ENCODE measurements around the gene PLEKHA5. TPM values are rescaled to one million over a fixed set of nuclear protein-coding genes. Genes with fewer than 3 reads are reported as not detected.

PLEKHA5 gene
- total RNA-seq, 1 experiment from 2014 or later: 14.0 TPM

GRCh38 chr12:19203539-19204506 lies 74.3 kb downstream of the PLEKHA5 start:
- CTCF ChIA-PET: no interaction called here
- no peak for DNase-seq (ENCODE audit: low spot score)
- intact Hi-C loops (cut with micrococcal nuclease; ENCODE audit: unreplicated experiment): no loop called here
- POLR2A ChIA-PET (ENCODE audit: low non-redundant PET): no interaction called here
- no peaks in the 10 kb centered on the region for H3K36me3 ChIP-seq (ENCODE audit: insufficient read depth, low read length, poor library complexity, severe bottlenecking)
- H3K9me3 ChIP-seq (ENCODE audit: low read depth, low read length, poor library complexity, severe bottlenecking): no peaks in the 10 kb centered on the region
- no peak for TF ChIP-seq CTCF (conservative IDR thresholded peaks at IDR 0.05; ENCODE audit: low read depth, low read length)
- TF ChIP-seq EZH2 (IDR thresholded peaks at IDR 0.05; ENCODE audit: borderline replicate concordance, low read depth, low read length, poor library complexity, severe bottlenecking): no peak
- H3K27ac ChIP-seq (ENCODE audit: low read depth, low read length, poor library complexity, severe bottlenecking): no peak overlapping the region
- no peaks in the 10 kb centered on the region for H3K4me1 ChIP-seq (ENCODE audit: insufficient read depth, low read length, poor library complexity, severe bottlenecking)
- H3K27me3 ChIP-seq (replicated peaks; ENCODE audit: insufficient read depth, low read depth, low read length, poor library complexity): no peaks in the 10 kb centered on the region
- H3K4me3 ChIP-seq (ENCODE audit: low read depth, low read length, poor library complexity, severe bottlenecking): no peak overlapping the region
- no TSS peak for BruUV-seq (replicated peaks)

- no peak for DNase-seq (ENCODE audit: low spot score)
- Histone ChIP-seq H3K27ac (ENCODE audit: low read depth, low read length, poor library complexity, severe bottlenecking) (no peak overlapping the region), H3K4me1 (ENCODE audit: insufficient read depth, low read length, poor library complexity, severe bottlenecking) (no peaks in the 10 kb centered on the region), H3K4me3 (ENCODE audit: low read depth, low read length, poor library complexity, severe bottlenecking) (no peak overlapping the region), H3K36me3 (ENCODE audit: insufficient read depth, low read length, poor library complexity, severe bottlenecking) (no peaks in the 10 kb centered on the region), H3K9me3 (ENCODE audit: low read depth, low read length, poor library complexity, severe bottlenecking) (no peaks in the 10 kb centered on the region), H3K27me3 (replicated peaks; ENCODE audit: insufficient read depth, low read depth, low read length, poor library complexity) (no peaks in the 10 kb centered on the region)
- BruUV-seq (replicated peaks): no TSS peak
- CTCF ChIA-PET: no interaction called here
- TF ChIP-seq CTCF (conservative IDR thresholded peaks at IDR 0.05; ENCODE audit: low read depth, low read length) (no peak), EZH2 (IDR thresholded peaks at IDR 0.05; ENCODE audit: borderline replicate concordance, low read depth, low read length, poor library complexity, severe bottlenecking) (no peak)
- intact Hi-C loops (cut with micrococcal nuclease; ENCODE audit: unreplicated experiment): no loop called here
- POLR2A ChIA-PET (ENCODE audit: low non-redundant PET): no interaction called here
Measured at GRCh38 chr12:19205120-19205519, 75.6 kb downstream of the PLEKHA5 start.

GRCh38 chr12:19206493-19207077 lies 77.1 kb downstream of the PLEKHA5 start:
- Histone ChIP-seq H3K36me3 (ENCODE audit: insufficient read depth, low read length, poor library complexity, severe bottlenecking) (no peaks in the 10 kb centered on the region), H3K27ac (ENCODE audit: low read depth, low read length, poor library complexity, severe bottlenecking) (no peak overlapping the region), H3K4me3 (ENCODE audit: low read depth, low read length, poor library complexity, severe bottlenecking) (no peak overlapping the region), H3K27me3 (replicated peaks; ENCODE audit: insufficient read depth, low read depth, low read length, poor library complexity) (no peaks in the 10 kb centered on the region), H3K4me1 (ENCODE audit: insufficient read depth, low read length, poor library complexity, severe bottlenecking) (no peaks in the 10 kb centered on the region), H3K9me3 (ENCODE audit: low read depth, low read length, poor library complexity, severe bottlenecking) (no peaks in the 10 kb centered on the region)
- intact Hi-C loops (cut with micrococcal nuclease; ENCODE audit: unreplicated experiment): no loop called here
- TF ChIP-seq CTCF (conservative IDR thresholded peaks at IDR 0.05; ENCODE audit: low read depth, low read length) (no peak), EZH2 (IDR thresholded peaks at IDR 0.05; ENCODE audit: borderline replicate concordance, low read depth, low read length, poor library complexity, severe bottlenecking) (no peak)
- CTCF ChIA-PET: no interaction called here
- no TSS peak for BruUV-seq (replicated peaks)
- no peak for DNase-seq (ENCODE audit: low spot score)
- POLR2A ChIA-PET (ENCODE audit: low non-redundant PET): no interaction called here

Measured in A673 (cell line).